SH-SY5Y (cell line): ENCODE results near the gene LGALS16.

Experiments
- GATA2 ChIP-seq: IDR thresholded peaks from 2 replicates; pipeline ENCODE4 v1.6.1; 2011; ENCODE audit warnings: mild to moderate bottlenecking, low read depth, low read length
- GATA3 ChIP-seq: IDR thresholded peaks from 2 replicates; pipeline ENCODE4 v1.6.1; 2011; ENCODE audit warnings: low read depth, mild to moderate bottlenecking, low read length, moderate library complexity

DNA sequence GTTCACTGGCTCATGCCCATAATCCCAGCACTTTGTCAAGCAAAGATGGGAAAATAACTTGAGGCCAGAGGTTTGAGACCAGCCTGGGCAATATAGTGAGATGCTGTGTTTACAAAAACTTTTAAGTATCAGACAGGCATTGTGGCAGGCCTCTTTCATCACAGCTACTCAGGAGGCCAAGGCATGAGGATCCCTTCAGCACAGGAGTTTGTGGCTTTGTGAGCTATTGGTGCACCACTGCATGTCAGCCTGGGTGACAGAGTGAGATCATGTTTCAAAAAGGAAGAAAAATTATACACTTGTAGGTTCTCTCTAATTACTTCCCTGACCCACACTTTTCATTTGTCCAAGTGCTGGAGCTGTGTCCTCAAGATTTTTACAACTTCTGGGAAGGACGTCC is 37.1 kb downstream of the LGALS16 start:
- no peak for TF ChIP-seq GATA2
- TF ChIP-seq GATA3 = no peak
